HG03135 (cell line): ENCODE results near the gene SPATA17.

ENCODE experiments used
- ATAC-seq: cut with Tn5 transposase; IDR thresholded peaks from one replicate; pipeline ENCODE4 v1.9.1; 2021; ENCODE audit warnings: mild to moderate bottlenecking, moderate library complexity; ENCODE audit not compliant: unreplicated experiment

The SPATA17 gene

GRCh38 chr1:217846733-217847132 is 215.6 kb downstream of the SPATA17 start:
- ATAC-seq: no peak

- ATAC-seq: no peak
Measured at GRCh38 chr1:217847643-217848042, 216.5 kb downstream of the SPATA17 start.

- no peak for ATAC-seq
Measured at GRCh38 chr1:217856342-217857034, 225.3 kb downstream of the SPATA17 start.

- no peak for ATAC-seq
Measured at GRCh38 chr1:217857061-217857460, 225.9 kb downstream of the SPATA17 start.

- no peak for ATAC-seq
Measured at GRCh38 chr1:217861658-217862057, 230.5 kb downstream of the SPATA17 start.

GRCh38 chr1:217867446-217867995 is 236.4 kb downstream of the SPATA17 start:
- ATAC-seq: no peak

- ATAC-seq: no peak
Measured at GRCh38 chr1:217871955-217872354, 240.8 kb downstream of the SPATA17 start.

GRCh38 chr1:217875229-217875628 is 244.1 kb downstream of the SPATA17 start:
- no peak for ATAC-seq

- ATAC-seq: no peak
Measured at GRCh38 chr1:217876401-217876800, 245.3 kb downstream of the SPATA17 start.

- no peak for ATAC-seq
Measured at GRCh38 chr1:217876896-217877295, 245.8 kb downstream of the SPATA17 start.

GRCh38 chr1:217881131-217881543 is 250.0 kb downstream of the SPATA17 start:
- no peak for ATAC-seq

- ATAC-seq: no peak
Measured at GRCh38 chr1:217881607-217882332, 250.6 kb downstream of the SPATA17 start.

- no peak for ATAC-seq
Measured at GRCh38 chr1:217885181-217885580, 254.0 kb downstream of the SPATA17 start.

- ATAC-seq: no peak
Measured at GRCh38 chr1:217888328-217888727, 257.2 kb downstream of the SPATA17 start.

GRCh38 chr1:217889401-217889800 is 258.3 kb downstream of the SPATA17 start:
- no peak for ATAC-seq

GRCh38 chr1:217891966-217892365 is 260.8 kb downstream of the SPATA17 start:
- ATAC-seq: no peak

- ATAC-seq: no peak
Measured at GRCh38 chr1:217892750-217893149, 261.6 kb downstream of the SPATA17 start.

GRCh38 chr1:217895841-217896240 is 264.7 kb downstream of the SPATA17 start:
- ATAC-seq: no peak

- ATAC-seq: no peak
Measured at GRCh38 chr1:217896490-217896889, 265.3 kb downstream of the SPATA17 start.

GRCh38 chr1:217897100-217897499 is 266.0 kb downstream of the SPATA17 start:
- ATAC-seq: no peak

- ATAC-seq: no peak
Measured at GRCh38 chr1:217899614-217900013, 268.5 kb downstream of the SPATA17 start.

GRCh38 chr1:217907504-217907903 is 276.4 kb downstream of the SPATA17 start:
- ATAC-seq: no peak
